HG02852 (cell line): ENCODE data around the gene FBLN2.
"Not testable (repeated sequence)": the region's sequence is repeated elsewhere in the genome, so short reads cannot be mapped to it uniquely, and the experiment has no call there.

Source experiments
- ATAC-seq: cut with Tn5 transposase; IDR thresholded peaks from one replicate; pipeline ENCODE4 v1.9.1; 2021; ENCODE audit warnings: mild to moderate bottlenecking, moderate library complexity; ENCODE audit not compliant: unreplicated experiment

Gene FBLN2

DNA sequence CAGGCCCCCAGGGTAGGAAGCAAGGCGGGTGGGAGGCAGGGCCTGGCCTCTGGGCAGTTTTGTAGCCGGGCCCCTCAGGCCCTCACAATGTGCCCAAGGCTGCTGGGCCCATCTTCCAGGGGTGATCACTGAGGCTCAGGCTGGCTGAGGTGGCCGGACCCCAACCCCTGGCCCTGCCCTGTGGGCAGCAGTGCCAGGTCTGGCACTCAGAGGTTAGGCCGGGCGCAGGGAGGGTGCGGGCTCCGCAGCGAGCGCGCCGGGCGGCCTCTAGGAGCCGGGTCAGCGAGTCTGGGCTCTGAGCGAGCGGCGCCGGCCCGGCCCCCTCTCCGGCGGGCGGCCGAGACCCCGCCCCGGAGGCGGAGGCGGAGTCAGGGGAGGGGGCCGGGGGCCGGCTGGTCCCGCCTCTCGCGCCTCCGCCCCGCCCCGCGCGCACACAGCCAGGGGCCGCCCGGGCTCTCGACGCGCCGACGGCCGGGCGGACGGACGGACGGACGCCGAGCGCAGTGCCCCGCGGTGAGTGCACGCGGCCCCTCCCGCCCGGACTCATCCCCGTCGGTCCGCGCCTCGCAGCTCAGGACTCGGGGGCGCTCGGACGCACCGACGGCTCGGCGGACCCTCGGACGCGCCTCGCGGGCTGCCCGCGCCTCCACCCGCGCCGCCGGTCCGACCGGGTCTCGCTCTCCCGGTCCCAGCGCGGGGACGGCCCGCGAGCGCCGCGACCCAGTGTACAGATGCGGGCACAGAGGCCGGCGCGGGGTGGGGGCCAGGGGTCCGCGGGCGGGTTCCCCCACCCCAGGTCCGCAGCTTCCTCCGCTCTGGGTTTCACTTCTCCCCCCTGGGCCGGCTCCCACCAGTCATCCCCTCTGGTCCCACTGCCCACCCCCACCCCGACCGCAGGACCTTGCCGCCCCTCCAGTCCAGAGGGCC, at the start of gene FBLN2:
TSS of gene FBLN2 (plus strand) at position 430 of the 927 bp plus-strand sequence. CDS start 21,231 bp downstream, outside the sequence.
- ATAC-seq: no peak

DNA sequence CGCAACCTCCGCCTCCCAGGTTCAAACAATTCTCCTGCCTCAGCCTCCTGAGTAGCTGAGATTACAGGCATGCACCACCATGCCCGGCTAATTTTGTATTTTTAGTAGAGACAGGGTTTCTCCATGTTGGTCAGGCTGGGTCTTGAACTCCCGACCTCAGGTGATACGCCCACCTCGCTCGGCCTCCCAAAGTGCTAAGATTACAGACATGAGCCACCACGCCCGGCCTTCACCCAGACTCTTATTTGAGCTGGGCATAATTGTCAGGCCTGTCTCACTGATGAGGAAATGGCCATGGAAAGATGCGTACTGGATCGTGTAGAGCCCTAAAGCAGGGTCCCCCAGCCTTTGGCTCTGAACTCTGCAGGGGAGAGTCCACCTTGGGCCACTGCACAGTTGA, 49.7 kb upstream of the FBLN2 start:
- not testable (repeated sequence) for ATAC-seq

GRCh38 chr3:13500133-13500885, 48.6 kb upstream of the FBLN2 start:
- no peak for ATAC-seq

DNA sequence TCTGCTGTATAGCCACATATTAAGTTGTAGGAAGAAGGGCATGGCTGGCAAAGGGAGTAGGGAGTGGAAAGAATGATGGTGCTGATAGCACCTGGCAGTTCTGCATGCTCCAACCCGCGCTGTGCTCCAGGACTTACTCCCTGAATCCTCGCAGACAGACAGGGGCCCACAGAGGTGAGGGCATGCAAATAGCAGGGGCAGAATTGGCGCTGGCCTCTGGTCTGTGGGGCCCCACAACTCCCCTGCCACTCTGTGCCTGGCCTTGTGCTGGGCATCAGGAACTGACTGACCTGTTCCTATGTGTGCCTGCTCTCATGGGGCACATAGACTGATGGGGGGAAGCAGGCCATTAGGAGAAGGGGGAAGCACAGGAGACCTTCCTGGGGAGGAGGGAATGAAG, 47.9 kb upstream of the FBLN2 start:
- ATAC-seq: no peak

GRCh38 chr3:13501521-13501920, 47.4 kb upstream of the FBLN2 start:
- no peak for ATAC-seq

GRCh38 chr3:13501958-13502790, 46.8 kb upstream of the FBLN2 start:
- no peak for ATAC-seq

- no peak for ATAC-seq
These were observed 46.2 kb upstream of the FBLN2 start for GRCh38 chr3:13502791-13503060.

- ATAC-seq: no peak
These were observed 44.6 kb upstream of the FBLN2 start for GRCh38 chr3:13504161-13504831.

- no peak for ATAC-seq
These were observed 43.5 kb upstream of the FBLN2 start for GRCh38 chr3:13505147-13506130.

GRCh38 chr3:13506239-13506638, 42.7 kb upstream of the FBLN2 start:
- no peak for ATAC-seq

GRCh38 chr3:13506680-13507079, 42.2 kb upstream of the FBLN2 start:
- no peak for ATAC-seq

GRCh38 chr3:13507247-13507569, 41.7 kb upstream of the FBLN2 start:
- no peak for ATAC-seq

DNA sequence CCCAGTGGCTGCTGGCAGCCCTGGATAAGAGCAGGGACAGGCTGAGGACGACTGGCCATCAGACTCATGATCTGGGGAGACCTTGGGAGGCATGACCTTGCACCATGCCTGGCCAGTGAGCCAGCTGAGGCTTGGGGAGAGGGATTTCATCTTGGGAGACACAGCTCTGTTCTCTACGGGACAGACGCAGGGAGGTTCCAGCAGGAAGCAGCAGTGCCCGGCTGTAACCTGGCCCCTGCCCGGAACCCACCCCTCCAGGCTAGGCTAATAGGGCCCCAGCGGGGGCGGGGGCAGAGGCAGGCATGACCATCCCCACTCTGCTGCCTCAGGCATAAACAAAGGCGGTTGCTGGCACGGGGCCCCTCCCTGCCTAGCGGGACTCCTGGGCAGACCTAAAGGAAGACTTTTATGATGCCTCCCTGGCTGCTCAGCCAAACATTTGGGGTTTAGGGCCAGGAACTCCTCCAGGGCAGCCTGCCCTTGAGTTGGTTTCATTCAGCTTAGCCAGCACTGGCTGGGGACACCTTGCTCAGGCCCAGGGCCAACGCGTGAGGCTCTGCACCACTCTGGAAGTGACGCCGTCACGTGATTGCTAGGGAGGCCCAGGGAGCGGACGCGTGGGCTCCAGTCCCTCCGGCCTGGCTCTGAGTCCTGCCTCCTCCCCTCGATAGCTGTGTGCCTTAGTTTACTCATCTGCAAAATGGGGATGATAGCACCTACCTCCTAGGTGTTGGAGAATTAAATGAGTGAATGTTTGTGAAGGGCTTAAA, 41.2 kb upstream of the FBLN2 start:
- no peak for ATAC-seq

GRCh38 chr3:13508496-13508895, 40.4 kb upstream of the FBLN2 start:
- no peak for ATAC-seq

DNA sequence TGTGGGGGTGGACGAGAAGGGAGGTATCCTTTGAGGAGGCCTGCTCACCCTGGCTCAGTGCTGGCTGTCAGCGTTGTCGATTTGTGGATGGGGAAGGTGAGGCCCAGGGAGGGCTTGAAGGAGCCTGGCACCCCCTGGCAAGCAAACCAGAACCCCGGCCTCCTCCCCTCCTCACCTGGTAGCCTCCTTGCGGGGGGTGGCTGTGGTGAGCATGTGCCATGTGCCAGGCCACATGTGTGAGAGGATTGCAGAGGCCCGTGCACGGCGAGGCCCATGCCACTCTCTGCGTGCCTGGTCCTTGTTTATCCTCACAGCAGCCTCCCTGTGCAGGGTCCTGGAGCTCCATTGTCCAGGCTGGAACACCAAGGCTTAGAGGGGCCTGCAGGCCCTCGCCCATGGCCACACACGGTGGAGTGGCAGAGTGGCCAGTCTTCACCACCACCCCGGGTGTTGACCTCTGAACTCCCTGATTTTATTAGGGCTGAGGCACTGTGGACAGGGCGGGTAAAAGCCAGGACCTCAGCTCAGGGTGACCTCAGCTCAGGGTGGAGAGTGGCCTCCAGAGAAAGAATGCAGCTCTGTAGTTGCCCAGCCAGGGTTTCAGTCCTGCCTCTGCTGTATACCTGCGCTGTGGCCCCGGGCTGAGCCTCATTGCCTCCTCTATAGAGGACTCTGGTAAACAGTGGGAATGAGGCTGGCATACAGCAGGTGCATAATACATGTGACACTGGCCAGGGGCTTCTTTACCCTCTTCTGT, 39.7 kb upstream of the FBLN2 start:
- no peak for ATAC-seq

DNA sequence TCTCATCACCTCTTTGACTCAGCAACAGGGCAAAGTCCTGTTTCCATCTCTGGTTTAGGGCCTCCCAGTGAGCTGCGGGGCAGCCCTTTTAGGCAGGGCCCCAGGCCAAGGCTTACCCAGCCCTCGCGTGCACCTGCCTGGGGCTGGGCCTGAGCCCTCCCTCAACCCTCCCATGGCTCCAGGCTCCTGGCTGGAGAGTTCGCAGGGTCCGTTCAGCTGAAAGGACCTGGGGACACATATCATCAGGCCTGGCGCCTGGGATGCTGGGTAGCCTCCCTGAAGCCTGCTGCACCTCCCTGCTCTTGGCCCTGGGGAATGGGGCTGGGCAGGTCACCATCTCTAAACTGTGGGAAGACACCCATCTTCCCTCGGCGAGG, 39.1 kb upstream of the FBLN2 start:
- ATAC-seq: no peak

DNA sequence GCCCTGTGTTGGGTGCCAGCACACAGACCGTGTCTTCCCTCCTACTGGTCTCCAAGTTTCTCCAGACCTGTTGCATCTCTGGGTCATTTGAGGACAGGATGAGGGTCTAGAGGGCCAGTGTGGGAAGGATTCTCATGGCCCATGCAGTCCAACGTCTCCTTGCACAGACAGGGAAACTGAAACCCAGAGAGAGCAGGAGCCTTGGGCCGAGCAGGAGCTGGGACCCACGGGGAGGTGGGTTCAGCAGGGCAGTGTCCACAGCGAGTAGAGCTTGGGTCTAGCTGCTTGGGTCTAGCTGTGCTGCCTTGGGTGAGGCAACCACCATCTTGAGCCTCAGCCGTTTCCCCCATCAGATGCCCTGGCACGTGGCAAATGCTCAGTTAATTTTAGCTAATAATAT, 36.5 kb upstream of the FBLN2 start:
- ATAC-seq: no peak
